Osteocyte (in vitro differentiated cells): Measurements from ENCODE around the gene ACTL6B. TPM values are rescaled to one million over a fixed set of nuclear protein-coding genes. Genes with fewer than 3 reads are reported as not detected.
A peak's percentile ranks its signal among the peaks of the same experiment; 100 is the strongest.

Experiments
- DNase-seq: peaks from one replicate; pipeline ENCODE4 v3.0.0; 2021; ENCODE audit warnings: mixed read lengths; ENCODE audit not compliant: unreplicated experiment; ENCODE audit errors: extremely low spot score
- H3K27ac Mint-ChIP-seq: one replicate; pipeline ENCODE4 v1.8.0; 2021; ENCODE audit warnings: mild to moderate bottlenecking, mixed read lengths; ENCODE audit not compliant: unreplicated experiment
- H3K27me3 Mint-ChIP-seq: one replicate; pipeline ENCODE4 v1.8.0; 2021; ENCODE audit warnings: mixed read lengths; ENCODE audit not compliant: unreplicated experiment
- H3K36me3 Mint-ChIP-seq: one replicate; pipeline ENCODE4 v1.8.0; 2021; ENCODE audit warnings: mixed read lengths; ENCODE audit not compliant: unreplicated experiment
- H3K4me1 Mint-ChIP-seq: one replicate; pipeline ENCODE4 v1.8.0; 2021; ENCODE audit warnings: mixed read lengths; ENCODE audit not compliant: unreplicated experiment
- H3K4me3 Mint-ChIP-seq: one replicate; pipeline ENCODE4 v1.8.0; 2021; ENCODE audit warnings: mild to moderate bottlenecking, moderate library complexity, mixed read lengths; ENCODE audit not compliant: unreplicated experiment
- H3K9me3 Mint-ChIP-seq: one replicate; pipeline ENCODE4 v1.8.0; 2021; ENCODE audit warnings: mixed read lengths; ENCODE audit not compliant: unreplicated experiment
- CTCF ChIP-seq: fragments of 200-600 bp; sonication (generic); IDR thresholded peaks from 2 replicates; pipeline ENCODE4 v1.5.0; 2021; ENCODE audit warnings: antibody characterized with exemption, mild to moderate bottlenecking, moderate library complexity
- total RNA-seq: library from RNA; stranded (reverse); gene quantifications from 2 replicates; pipeline ENCODE4 v1.2.1, GENCODE V29; 2021

The ACTL6B gene
- total RNA-seq, 1 donor from 2014 or later = not detected

- peak overlapping the region; percentile 94 for H3K4me3 Mint-ChIP-seq
- DNase-seq = no peak
- peaks cover 15% of the 10 kb centered on the region for H3K4me1 Mint-ChIP-seq
- TF ChIP-seq CTCF = no peak
- no peaks in the 10 kb centered on the region for H3K9me3 Mint-ChIP-seq
- H3K27me3 Mint-ChIP-seq = peaks cover 8% of the 10 kb centered on the region
- H3K27ac Mint-ChIP-seq = peak overlapping the region; percentile 90
- H3K36me3 Mint-ChIP-seq = peaks cover 10% of the 10 kb centered on the region
These were observed 18.3 kb upstream of the ACTL6B start for GRCh38 chr7:100674411-100675104.

GRCh38 chr7:100673942-100674410 lies 17.7 kb upstream of the ACTL6B start:
- no peak for DNase-seq
- Mint-ChIP-seq H3K27ac (peak overlapping the region; percentile 90), H3K27me3 (peaks cover 11% of the 10 kb centered on the region), H3K4me3 (peak overlapping the region; percentile 94), H3K4me1 (peaks cover 12% of the 10 kb centered on the region), H3K36me3 (peaks cover 6% of the 10 kb centered on the region), H3K9me3 (no peaks in the 10 kb centered on the region)
- no peak for TF ChIP-seq CTCF

- H3K27me3 Mint-ChIP-seq = peaks cover 11% of the 10 kb centered on the region
- H3K4me1 Mint-ChIP-seq = peaks cover 12% of the 10 kb centered on the region
- TF ChIP-seq CTCF = no peak
- peak; percentile 100 for DNase-seq
- peaks cover 4% of the 10 kb centered on the region for H3K36me3 Mint-ChIP-seq
- H3K4me3 Mint-ChIP-seq = peak within 1 kb of the TSS; percentile 94
- no peaks in the 10 kb centered on the region for H3K9me3 Mint-ChIP-seq
- peak within 1 kb of the TSS; percentile 97 for H3K27ac Mint-ChIP-seq
These were observed 17.2 kb upstream of the ACTL6B start, which contains the start of gene GNB2 for GRCh38 chr7:100673302-100673941. GNB2 (plus strand) TSS chr7:100673740; CDS start chr7:100676266, 2,526 bp downstream.

- no peak overlapping the region for H3K4me3 Mint-ChIP-seq
These were observed 15.4 kb upstream of the ACTL6B start for GRCh38 chr7:100671353-100672327.

More at GRCh38 chr7:100671353-100672327, 15.4 kb upstream of the ACTL6B start:
- Mint-ChIP-seq H3K4me1 (peaks cover 8% of the 10 kb centered on the region), H3K36me3 (no peaks in the 10 kb centered on the region), H3K27ac (no peak overlapping the region), H3K27me3 (peaks cover 19% of the 10 kb centered on the region), H3K9me3 (no peaks in the 10 kb centered on the region)
- no peak for DNase-seq
- no peak for TF ChIP-seq CTCF
